HL-60 (cell line): ENCODE data around the gene KLK10.
"Not testable (repeated sequence)": the region's sequence is repeated elsewhere in the genome, so short reads cannot be mapped to it uniquely, and the experiment has no call there.

Experiments used
- DNase-seq, 2 experiments: peaks; one replicate each; pipeline ENCODE4 v3.0.0-alpha.2; 2010 to 2020; ENCODE audit warnings: low read depth in 1 of 2, low spot score in 1 of 2
- H3K27ac ChIP-seq: fragments of 250-450 bp; sonication (Bioruptor Pico); replicated peaks from 2 replicates; pipeline ENCODE4 v1.5.1; 2020; ENCODE audit warnings: mild to moderate bottlenecking, moderate library complexity
- H3K27me3 ChIP-seq: fragments of 250-450 bp; sonication (Bioruptor Pico); 2 replicates; pipeline ENCODE4 v1.5.1; 2021; ENCODE audit warnings: mild to moderate bottlenecking, moderate library complexity; ENCODE audit not compliant: insufficient read depth, poor library complexity, severe bottlenecking
- H3K4me3 ChIP-seq: replicated peaks from 2 replicates; pipeline ENCODE4 v1.5.1; 2011; ENCODE audit warnings: mild to moderate bottlenecking, control low read depth, low read length; ENCODE audit not compliant: insufficient read depth
- GABPA ChIP-seq: IDR thresholded peaks from 2 replicates; pipeline ENCODE4 v1.6.1; 2012; ENCODE audit warnings: low read depth
- POLR2AphosphoS5 ChIP-seq: IDR thresholded peaks from 2 replicates; pipeline ENCODE4 v1.6.1; 2012; ENCODE audit warnings: low read depth
- SPI1 ChIP-seq: IDR thresholded peaks from 2 replicates; pipeline ENCODE4 v1.6.1; 2012; ENCODE audit warnings: low read depth, mild to moderate bottlenecking, borderline replicate concordance
- TF ChIP-seq, protein P1 (sequence below): IDR thresholded peaks from one replicate; pipeline ENCODE4 v1.5.1; 2011; ENCODE audit warnings: low read length, control low read depth, inconsistent platforms; ENCODE audit not compliant: insufficient read depth
- TF ChIP-seq, protein P2 (sequence below): IDR thresholded peaks from 2 replicates; pipeline ENCODE4 v1.6.1; 2012; ENCODE audit warnings: low read depth; ENCODE audit not compliant: insufficient replicate concordance

Gene KLK10

DNA sequence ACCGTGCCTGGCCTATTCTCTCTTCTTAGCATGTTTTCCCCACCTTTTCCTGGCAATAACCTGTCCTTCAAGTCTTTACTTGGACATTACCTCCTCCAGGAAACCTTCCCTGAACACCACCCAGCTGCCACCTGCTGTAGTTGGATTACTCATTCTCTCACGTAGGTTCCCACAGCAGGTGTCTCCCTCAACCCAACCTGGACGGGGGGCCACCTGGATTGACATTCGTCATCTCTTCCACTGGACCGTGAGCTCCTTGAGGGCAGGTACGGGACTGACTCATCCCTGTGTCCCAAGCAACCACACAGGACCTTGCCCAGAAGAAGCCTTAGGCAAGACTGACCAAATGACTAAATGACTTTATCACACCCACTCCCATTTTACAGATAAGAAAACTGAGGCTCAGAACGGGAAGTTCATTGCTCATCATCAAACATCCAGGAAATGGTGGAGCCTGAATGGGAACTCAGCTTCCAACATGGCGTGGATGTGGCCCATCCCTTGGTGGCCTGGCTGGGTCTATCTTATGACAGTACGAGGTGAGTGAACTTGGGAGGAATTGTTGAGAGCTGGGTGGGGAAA is 46.6 kb downstream of the KLK10 start:
- Histone ChIP-seq H3K27me3 (no peaks in the 10 kb centered on the region), H3K4me3 (no peak overlapping the region), H3K27ac (no peak overlapping the region)
- no peak for DNase-seq
- TF ChIP-seq POLR2AphosphoS5 = no peak
- TF ChIP-seq, protein P1, sequence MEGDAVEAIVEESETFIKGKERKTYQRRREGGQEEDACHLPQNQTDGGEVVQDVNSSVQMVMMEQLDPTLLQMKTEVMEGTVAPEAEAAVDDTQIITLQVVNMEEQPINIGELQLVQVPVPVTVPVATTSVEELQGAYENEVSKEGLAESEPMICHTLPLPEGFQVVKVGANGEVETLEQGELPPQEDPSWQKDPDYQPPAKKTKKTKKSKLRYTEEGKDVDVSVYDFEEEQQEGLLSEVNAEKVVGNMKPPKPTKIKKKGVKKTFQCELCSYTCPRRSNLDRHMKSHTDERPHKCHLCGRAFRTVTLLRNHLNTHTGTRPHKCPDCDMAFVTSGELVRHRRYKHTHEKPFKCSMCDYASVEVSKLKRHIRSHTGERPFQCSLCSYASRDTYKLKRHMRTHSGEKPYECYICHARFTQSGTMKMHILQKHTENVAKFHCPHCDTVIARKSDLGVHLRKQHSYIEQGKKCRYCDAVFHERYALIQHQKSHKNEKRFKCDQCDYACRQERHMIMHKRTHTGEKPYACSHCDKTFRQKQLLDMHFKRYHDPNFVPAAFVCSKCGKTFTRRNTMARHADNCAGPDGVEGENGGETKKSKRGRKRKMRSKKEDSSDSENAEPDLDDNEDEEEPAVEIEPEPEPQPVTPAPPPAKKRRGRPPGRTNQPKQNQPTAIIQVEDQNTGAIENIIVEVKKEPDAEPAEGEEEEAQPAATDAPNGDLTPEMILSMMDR = no peak
- no peak for TF ChIP-seq SPI1
- TF ChIP-seq, protein P2, sequence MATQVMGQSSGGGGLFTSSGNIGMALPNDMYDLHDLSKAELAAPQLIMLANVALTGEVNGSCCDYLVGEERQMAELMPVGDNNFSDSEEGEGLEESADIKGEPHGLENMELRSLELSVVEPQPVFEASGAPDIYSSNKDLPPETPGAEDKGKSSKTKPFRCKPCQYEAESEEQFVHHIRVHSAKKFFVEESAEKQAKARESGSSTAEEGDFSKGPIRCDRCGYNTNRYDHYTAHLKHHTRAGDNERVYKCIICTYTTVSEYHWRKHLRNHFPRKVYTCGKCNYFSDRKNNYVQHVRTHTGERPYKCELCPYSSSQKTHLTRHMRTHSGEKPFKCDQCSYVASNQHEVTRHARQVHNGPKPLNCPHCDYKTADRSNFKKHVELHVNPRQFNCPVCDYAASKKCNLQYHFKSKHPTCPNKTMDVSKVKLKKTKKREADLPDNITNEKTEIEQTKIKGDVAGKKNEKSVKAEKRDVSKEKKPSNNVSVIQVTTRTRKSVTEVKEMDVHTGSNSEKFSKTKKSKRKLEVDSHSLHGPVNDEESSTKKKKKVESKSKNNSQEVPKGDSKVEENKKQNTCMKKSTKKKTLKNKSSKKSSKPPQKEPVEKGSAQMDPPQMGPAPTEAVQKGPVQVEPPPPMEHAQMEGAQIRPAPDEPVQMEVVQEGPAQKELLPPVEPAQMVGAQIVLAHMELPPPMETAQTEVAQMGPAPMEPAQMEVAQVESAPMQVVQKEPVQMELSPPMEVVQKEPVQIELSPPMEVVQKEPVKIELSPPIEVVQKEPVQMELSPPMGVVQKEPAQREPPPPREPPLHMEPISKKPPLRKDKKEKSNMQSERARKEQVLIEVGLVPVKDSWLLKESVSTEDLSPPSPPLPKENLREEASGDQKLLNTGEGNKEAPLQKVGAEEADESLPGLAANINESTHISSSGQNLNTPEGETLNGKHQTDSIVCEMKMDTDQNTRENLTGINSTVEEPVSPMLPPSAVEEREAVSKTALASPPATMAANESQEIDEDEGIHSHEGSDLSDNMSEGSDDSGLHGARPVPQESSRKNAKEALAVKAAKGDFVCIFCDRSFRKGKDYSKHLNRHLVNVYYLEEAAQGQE = no peak
- TF ChIP-seq GABPA = no peak

DNA sequence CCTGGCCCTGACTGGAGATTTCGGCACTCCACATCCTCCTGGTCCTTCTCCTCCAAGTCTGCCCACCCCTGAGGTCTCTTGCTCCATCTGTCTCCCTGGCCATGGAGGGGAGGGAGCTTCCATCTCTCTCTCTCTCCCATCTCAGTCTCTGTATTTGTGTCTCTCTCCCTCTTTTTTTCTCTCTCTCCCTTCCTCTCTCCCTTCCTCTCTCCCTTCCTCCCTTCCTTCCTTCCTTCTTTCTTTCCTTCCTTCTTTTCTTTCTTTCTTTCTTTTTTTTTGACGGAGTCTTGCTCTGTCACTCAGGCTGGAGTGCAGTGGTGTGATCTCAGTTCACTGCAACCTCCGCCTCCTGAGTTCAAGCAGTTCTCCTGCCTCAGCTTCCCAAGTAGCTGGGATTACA is 49.7 kb downstream of the KLK10 start:
- not testable (repeated sequence) for H3K4me3 ChIP-seq, H3K27ac ChIP-seq, DNase-seq, H3K27me3 ChIP-seq

DNA sequence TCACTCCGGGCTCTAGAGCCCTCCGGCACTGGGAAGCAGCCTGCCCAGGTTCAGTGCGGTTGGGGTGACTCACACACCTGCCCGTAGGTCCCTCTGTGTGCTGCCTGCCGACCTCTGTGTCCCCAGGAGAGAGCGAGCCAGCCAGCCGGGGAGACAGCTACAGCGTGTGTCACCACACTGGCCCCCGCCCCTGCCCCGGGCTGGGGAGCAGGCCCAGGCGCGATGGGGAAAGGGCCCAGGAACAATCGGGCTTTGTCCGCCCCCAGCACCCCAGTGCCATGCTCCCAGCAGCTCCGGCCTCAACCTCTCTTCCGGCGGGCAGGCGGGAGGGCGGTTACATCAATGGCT is 50.1 kb downstream of the KLK10 start, which contains the start of gene KLK6:
Gene KLK6 (minus strand): TSS at position 179 of the 348 bp plus-strand sequence. CDS start 1,487 bp downstream, outside the sequence.
- Histone ChIP-seq H3K4me3 (no peak within 1 kb of the TSS), H3K27me3 (no peaks in the 10 kb centered on the region), H3K27ac (no peak within 1 kb of the TSS)
- DNase-seq = no peak
- TF ChIP-seq, protein P2 = no peak
- TF ChIP-seq, protein P1 = no peak

DNA sequence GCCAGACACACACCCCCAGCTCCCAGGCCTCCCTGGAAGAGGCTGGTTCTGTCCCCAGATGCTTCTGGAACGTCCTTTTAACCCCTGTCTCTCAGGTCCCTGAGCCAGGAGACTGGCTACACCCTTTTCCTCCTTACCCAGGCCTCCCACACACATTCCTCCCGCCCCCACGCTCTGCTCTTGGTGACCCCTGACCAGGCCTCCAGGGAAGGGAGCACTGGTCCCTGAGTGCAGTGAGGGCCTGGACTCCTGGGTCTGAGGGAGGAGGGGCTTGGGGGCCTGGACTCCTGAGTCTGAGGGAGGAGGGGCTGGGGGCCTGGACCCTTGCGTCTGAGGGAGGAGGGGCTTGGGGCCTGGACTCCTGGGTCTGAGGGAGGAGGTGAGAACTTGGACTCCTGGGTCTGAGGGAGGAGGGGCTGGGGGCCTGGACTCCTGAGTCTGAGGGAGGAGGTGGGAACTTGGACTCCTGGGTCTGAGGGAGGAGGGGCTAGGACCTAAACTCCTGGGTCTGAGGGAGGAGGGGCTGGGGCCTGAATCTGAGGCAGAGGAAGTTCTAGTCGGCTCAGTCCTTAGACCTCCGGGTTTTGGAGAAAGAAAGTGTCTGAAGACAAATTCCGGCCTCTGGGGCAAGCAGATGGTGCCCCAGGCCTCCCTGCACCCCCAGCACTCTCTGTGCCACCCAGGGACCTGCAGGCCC is 50.6 kb downstream of the KLK10 start:
- Histone ChIP-seq H3K4me3 (no peak overlapping the region), H3K27ac (no peak overlapping the region), H3K27me3 (no peaks in the 10 kb centered on the region)
- DNase-seq = no peak
- no peak for TF ChIP-seq SPI1
- TF ChIP-seq, protein P1 = no peak
- TF ChIP-seq, protein P2 = no peak
- TF ChIP-seq GABPA = no peak
- no peak for TF ChIP-seq POLR2AphosphoS5
